GM18867 (cell line): Measurements from ENCODE around the gene SMURF1.
"Not testable (repeated sequence)": the region's sequence is repeated elsewhere in the genome, so short reads cannot be mapped to it uniquely, and the experiment has no call there.

ENCODE experiments used
- ATAC-seq: cut with Tn5 transposase; IDR thresholded peaks from one replicate; pipeline ENCODE4 v1.9.1; 2021; ENCODE audit warnings: mild to moderate bottlenecking, moderate library complexity; ENCODE audit not compliant: unreplicated experiment

SMURF1 gene

DNA sequence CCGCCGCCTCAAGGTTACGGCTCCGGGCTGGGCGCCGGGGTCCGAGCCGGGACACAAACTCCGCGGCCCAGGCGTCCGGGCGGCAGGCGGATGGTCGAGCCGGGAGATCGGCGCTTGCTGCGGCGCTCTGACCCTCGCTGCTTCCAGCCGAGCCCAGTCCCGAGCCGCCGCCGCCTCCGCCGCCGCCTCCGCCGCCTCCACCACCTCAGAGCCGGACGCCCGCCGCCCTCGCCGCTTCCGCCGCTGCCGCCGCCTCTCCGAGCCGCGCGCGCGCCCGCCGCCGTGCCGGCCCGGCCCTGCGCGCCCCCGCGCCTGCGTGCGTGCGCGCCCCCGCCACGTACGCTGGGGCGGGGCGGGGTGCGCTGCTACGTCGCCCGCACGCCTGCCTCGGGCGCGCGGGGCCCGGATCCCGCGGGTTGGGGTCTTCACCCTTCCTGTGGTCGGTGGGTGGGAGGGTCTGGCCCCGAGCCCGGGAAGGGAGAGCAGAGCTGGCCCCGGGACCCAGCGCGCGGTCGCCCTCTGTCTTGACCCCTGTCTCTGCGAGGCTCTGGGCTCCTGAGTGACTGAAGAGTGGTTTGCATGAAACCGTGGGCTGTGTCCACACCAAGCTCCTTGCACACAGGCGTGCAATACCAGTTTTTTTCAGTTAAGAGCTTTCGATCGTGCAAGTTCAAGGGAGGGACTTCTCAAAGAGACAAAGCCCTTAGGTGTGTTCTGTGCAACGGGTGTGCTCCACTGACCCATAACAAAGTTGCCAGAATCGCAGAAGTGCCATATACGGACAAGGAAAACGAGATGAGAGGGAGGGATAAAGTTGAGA is at the start of gene SMURF1:
Gene SMURF1, minus strand, starts transcription at position 256 of the 820 bp plus-strand sequence. CDS start 328 bp downstream, outside the sequence.
- ATAC-seq, result peak; percentile 79

DNA sequence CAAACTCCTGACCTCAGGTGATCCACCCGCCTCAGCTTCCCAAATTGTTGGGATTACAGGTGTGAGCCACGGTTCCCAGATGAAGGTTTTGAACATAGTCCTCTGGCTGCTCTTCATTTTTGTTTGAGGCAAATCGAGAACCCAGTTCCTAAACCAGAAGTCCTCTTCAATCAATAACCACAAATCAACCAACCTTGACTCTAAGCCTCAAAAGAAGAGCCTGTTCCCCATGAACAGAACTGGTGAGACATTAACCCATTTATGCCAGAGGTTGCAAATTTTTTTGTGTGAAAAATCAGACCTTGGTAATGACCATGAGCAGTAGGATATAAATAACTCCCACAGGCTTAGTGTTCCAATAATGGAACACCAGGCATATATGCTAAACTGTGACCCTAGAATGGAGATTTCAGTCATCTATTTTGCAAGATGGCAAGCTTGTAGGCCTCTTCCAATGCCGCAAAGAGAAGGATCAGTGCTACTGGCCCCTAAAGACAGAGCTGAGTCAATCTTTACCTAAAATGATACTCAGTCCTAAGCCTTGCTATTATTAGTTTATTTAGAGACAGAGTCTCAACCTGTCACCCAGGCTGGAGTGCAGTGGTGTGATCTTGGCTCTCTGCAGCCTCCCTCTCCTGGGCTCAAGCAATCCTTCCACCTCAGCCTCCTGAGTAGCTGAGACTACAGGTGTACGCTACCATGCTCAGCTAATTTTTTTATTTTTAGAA is 48.1 kb upstream of the SMURF1 start:
- ATAC-seq, result no peak

DNA sequence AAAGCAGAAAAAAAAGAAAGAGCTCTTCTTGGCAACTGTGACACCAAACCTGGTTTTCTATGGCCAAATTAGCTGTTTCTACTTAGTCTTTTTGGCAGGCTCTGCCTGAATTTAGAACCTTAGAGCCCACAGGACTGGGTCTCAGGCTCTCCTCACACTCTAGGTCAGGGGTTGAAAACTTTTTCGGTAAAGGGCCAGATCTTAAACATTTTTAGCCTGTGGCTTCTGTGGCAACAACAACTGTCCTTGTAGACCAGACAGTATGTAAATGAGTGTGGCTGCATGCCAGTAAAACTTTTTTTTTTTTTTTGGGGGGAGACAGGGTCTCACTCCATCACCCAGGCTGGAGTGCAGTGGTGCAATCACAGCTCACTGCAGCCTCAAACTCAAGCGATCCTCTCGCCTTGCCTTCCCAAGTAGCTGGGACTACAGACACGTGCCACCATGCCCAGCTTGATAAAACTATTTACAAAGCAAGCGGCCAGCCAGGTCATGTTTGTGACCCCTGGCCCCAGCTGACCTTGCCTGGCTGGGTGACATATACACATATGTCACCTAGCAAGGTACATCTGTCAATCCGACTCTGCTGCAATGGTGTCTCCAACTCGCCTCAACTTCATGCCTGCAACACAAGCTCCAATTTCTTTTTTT is 46.6 kb upstream of the SMURF1 start:
- peak; percentile 41 for ATAC-seq

DNA sequence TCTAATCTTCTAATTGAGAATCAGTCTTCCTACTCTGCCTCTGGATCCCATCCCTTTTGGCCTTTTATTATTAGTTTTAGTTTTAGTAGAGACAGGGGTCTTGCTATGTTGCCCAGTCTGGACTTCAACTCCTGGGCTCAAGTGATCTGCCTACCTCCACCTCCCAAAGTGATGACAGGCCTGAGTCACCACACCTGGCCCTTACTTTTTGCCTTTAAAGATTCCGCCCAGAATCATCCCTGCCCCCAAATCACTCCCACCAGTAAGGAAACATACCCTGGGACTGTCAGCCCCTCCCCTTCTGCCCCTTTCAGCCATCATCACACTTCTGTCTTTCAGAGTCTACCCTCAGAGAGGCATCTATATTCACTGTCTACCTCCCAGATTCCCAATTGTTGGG is 45.3 kb upstream of the SMURF1 start:
- no peak for ATAC-seq

DNA sequence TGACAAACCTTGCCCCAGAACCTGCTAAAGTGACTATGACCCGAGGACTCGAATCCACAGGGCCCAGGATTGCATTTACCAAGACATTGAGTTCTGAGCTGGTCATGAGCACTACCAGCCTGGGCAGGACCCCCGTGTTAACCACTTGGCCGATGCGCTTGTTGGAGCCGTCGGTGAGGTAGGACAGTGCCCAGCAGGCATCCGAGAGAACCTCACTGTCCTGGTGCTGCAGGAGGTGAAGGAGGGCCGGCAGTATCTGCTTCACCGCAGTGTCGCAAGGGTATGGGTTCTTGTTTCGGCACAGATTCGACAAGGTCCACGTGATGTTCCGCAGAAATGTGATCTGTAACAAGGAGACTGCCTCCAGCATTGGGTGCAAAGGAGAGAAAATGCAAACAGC is 44.3 kb upstream of the SMURF1 start:
- no peak for ATAC-seq

DNA sequence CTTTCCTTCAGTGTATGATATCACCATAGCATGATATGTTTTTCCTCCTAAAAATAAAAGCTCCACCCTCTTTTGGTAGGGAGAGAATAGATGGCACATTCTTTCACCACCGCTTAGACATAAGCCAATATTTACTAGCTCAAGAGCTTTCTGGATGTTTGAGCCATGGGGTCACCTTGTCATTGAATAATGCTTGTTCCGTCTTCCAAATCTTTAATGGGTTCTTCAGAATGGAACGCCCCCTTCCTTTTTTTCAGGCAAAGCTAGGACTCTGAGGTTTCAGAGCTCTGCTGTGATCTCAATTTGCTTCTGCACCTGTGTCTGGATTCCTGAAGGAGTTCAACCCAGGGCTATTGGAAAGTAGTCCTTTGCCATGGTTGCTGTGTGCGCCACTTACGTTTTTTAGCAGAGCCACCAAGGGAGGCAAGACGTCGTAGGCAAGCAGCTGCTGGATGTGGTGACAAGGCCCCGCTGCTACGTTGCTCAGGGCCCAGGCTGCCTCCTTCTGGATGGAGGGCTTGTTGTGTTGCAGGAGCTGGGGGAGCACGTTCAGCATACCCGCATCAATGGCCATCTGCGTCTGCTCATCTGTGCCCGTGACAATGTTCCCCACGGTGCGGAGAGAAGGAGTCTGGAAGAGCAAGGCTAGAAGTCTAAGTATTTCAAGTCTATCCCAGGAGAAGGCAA is 40.8 kb upstream of the SMURF1 start:
- no peak for ATAC-seq

DNA sequence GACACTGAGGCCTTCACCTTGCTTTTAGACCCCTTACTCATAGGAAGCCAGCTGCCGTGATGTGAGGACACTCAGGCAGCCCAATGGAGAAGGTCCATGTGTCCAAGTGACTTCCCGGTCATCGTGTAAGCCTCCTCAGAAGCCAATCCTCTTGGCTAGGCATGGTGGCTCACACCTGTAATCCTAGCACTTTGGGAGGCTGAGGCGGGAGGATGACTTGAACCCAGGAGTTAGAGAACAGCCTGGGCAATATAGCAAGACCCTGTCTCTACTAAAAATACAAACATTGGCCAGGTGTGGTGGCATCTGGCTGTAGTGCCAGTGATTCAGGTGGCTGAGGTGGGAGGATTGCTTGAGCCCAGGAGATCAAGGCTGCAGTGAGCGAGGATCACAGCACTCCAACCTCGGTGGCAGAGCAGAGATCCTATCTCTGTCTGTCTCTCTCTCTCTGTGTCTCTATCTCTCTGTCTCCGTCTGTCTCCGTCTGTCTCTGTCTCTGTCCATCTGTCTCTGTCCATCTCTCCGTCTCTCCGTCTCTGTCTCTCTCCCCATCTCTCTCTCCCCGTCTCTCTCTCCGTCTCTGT is 36.3 kb upstream of the SMURF1 start:
- ATAC-seq, result no peak

DNA sequence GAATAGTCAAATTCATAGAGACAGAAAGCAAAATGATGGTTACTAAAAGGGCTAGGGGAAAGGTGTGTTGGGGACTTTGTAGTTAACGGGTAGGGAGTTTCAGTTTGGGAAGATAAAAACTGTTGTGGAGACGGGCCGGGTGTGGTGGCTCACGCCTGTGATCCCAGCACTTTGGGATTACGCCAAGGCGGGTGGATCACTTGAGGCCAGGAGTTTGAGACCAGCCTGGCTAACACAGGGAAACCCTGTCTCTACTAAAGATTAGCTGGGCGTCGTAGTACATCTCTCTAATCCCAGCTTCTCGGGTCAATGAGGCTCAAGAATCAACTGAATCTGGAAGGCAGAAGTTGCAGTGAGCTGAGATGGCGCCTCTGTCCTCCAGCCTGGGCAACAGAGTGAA is 33.3 kb upstream of the SMURF1 start:
- ATAC-seq, result no peak

DNA sequence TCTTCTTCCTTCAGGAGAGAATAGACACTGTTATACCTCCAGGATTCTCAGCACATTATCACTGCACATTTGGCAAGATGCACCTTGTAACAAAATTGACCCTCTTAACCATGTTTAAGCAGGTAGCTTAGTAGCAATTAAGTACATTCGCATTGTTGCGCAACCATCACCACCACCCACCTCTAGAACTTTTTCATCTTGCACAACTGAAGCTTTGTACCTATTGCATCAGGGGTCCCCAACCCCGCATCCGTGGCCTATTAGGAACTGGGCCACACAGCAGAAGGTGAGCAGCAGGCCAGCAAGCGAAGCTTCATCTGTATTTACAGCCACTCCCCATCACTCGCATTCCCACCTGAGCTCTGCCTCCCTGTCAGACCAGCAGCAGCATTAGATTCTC is 29.9 kb upstream of the SMURF1 start:
- no peak for ATAC-seq

DNA sequence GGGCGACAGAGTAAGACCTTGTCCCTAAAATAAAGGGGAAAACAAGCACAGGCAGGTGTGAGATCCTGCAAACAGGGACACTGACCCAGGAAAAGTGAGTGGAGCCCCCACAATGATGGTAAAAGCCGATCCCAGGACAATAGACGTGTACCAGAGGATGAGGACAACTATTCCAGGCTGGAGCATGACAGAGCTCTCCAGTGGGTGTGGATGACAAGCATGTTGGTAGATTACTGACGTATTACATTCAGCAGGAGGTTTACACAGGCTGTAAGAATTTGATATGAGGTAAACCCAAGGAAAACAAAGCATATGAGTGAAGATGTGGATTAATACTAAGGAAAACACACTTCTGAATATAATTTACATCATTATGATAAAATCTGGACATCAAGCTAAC is 27.8 kb upstream of the SMURF1 start:
- ATAC-seq, result no peak

DNA sequence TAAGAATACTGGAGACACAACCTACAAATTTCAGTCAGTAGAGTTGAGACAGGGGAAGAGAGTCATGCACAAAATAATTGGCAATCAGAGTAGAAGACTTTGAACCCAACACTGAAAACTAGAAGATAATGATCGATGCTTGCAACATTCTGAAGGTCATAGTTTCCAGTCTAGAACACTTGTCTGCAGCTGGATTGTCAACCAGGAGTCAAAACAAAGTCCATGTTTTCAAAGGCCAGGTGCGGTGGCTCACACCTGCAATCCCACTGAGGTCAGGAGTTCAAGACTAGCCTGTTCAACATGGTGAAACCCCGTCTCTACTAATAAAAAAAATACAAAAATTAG is 26.8 kb upstream of the SMURF1 start:
- ATAC-seq, result no peak

DNA sequence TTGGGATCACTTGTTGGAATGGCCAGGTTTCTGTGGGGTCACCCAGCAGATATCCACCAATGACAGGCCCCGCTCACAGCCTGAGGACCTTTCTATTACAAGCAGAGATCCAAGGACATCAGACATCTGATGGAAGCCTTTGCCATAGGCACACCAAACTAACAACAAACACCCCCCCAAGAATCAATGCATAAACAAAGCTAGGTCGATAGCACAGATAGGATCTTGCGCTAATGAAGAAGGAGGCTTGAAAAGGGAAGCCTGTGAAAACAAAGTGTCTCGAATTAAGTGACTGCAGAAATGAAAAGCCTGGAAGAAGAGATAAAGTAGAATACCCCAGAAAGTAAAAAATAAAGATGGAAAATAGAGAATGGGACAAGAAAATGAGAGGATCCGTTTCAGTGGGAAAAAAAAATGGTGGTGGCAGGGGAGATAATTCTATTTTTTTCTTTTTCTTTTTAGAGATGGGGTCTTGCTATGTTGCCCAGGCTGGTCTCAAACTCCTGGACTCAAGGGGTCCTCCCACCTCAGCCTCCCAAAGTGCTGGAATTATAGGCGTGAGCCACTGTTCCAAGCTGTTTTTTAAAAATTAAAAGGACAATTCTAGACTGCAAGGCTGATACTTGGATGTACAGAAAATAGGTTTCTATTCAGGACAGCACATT is 26.3 kb upstream of the SMURF1 start:
- no peak for ATAC-seq

DNA sequence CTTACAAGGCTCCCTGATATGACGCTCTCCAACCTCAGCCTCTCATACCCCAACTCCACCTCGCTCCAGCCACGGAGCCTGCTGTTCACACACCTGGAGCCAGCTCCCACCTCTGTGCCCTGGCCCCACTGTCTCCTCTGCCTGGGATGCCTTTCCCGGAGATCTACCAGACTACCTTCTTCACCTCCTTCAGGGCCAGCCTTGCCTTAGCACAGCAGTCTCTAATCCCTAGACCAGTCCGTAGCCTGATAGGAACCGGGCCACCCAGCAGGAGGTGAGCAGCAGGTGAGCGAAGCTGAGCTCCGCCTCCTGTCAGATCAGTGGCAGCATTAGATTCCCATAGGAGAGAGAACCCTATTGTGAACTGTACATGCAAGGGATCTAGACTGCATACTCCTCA is 23.2 kb upstream of the SMURF1 start:
- ATAC-seq, result no peak

DNA sequence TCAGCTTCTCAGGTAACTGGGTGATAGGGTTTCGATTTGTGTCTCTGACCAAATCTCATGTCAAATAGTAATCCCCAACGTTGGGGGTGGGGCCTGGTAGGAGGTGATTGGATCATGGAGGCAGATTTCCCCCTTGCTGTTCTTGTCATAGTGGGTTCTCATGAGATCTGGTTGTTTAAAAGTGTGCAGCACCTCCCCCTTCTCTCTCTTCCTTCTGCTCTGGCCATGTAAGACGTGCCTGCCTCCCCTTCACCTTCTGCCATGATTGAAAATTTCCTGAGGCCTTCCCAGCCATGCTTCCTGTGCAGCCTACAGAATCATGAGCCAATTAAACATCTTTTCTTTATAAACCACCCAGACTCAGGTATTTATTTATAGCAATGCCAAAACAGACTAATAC is 21.9 kb upstream of the SMURF1 start:
- no peak for ATAC-seq

DNA sequence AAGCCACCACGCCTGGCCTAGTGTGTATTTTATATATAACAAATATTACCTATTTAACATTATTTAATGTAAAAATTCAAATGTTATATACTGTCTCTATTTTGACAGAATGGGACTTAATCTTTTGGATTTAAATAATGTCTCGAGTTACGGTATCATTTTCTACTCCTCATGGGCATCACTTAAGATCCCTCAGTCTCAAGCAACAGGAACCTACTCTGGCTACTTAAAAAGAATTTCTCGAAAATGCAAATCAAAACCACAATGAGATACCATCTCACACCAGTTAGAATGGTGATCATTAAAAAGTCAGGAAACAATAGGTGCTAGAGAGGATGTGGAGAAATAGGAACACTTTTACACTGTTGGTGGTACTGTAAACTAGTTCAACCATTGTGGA is 19.8 kb upstream of the SMURF1 start:
- not testable (repeated sequence) for ATAC-seq

DNA sequence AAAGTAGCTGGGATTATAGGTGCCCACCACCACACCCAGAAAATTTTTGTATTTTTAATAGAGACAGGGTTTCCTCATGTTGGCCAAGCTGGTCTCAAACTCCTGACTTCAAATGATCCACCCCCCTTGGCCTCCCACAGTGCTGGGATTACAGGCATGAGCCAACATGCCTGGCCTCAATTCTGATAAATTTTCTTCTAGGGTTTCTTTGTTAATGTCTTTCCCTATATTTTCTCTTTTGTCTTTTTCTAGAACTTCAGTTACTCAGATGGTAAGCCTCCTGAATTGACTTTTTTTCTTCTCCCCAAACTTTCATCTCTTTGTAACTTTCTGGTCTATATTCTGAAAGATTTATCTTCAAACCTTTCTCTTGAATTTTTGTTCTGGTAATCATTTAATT is 12.7 kb upstream of the SMURF1 start:
- ATAC-seq, result no peak

DNA sequence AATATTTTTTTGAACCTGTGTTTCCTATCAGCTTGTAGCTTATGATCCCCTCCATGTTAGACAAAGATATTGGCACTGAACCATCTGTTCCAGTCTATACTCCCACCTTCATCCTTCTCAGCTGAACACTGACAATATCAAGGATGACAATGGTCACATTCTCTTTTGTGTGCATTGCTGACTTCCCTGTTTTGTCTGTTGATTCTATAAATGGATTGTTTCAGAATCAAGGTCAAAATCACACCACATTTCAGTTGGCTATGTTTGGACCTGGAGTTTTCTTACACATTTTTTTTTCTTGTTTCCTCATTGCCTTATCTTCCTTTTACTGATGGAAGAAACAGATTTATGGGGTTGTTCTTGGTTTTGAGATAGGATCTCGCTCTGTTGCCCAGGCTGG is 11.3 kb upstream of the SMURF1 start:
- no peak for ATAC-seq

DNA sequence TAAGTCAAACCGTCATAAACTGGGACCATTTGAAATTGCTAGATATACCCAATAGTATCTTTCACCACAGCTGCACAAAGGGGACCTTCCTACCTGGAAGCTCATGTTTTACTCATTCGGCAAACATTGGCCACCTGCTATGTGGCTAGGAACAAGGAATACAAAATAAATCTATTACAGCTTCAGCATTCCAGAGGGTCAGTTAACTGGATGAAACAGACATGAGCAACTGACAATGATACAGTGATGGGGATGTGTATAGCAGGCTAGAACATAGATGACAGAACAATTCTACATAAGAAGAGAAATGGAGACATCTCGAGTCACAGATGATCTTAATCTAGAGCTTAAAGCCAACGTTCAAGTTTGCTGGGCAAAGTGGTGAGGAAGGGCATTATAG is 3.1 kb upstream of the SMURF1 start:
- no peak for ATAC-seq

DNA sequence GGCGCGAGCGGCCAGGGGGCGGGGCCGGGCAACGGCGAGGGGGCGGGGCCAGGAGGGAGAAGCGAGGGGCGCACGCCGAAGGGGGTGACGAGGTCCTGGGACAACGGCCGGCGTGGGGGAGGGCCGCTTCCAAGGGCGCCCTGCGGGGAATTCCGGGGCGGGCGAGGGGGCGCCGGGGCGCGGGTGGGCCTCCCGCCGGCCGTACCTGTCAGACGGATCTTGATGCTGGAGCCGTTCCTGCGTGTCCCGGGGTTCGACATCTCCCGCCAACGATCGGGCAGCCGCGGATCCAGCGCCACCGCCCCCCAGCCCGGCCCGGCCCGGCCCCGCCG is 421 bp downstream of the SMURF1 start:
- peak; percentile 36 for ATAC-seq

DNA sequence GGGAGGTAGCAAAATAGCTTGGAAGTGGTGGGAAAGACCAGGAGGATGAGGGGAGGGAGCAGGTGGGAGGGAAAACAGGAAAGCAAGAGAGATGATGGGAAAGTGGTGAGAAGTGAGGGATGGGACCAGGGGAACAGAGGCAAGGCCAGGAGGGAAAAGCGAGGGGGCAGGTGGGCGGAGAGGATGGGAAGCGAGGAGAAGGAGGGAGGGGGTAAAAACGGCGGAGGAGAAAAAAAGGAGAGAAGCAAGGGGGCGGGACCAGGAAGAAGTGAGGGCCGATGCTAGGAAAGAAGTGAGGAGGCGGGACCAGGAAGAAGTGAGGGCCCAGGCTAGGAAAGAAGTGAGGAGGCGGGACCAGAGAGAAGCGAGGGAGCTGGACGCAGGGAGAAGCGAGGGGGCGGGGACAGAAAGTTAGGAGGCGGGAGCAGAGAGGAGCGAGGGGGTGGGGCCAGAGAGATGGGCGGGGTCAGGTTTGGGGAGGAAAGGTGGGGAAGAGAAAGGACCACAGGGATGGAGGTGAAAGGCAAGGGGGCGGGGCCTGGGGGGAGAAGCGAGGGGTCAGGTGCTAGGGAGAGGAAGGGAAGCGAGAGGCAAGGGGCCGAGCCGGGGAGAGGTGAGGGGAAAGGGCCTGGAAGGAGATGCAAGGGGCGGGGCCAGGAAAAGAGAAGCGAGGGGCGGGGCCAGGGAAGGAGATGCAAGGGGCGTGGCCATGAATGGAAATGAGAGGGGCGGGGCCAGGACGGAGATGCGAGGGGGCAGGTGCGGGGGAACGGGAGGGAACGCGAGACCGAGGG is 984 bp downstream of the SMURF1 start:
- peak; percentile 20 for ATAC-seq
